ENCODE measurements around the gene ROR1.
"Not testable (repeated sequence)": the region's sequence is repeated elsewhere in the genome, so short reads cannot be mapped to it uniquely, and the experiment has no call there.

Gene ROR1

GRCh38 chr1:64073705-64074104 is 299.9 kb downstream of the ROR1 start:
- no peak for DNase-seq

- DNase-seq = no peak
Measured at GRCh38 chr1:64074767-64075166, 300.9 kb downstream of the ROR1 start.

- no peak for DNase-seq
Measured at GRCh38 chr1:64077281-64077940, 303.6 kb downstream of the ROR1 start.

- DNase-seq = no peak
Measured at GRCh38 chr1:64080941-64081562, 307.2 kb downstream of the ROR1 start.

- no peak for DNase-seq
Measured at GRCh38 chr1:64082459-64082858, 308.6 kb downstream of the ROR1 start.

- no peak for DNase-seq
Measured at GRCh38 chr1:64084451-64084850, 310.6 kb downstream of the ROR1 start.

- no peak for DNase-seq
Measured at GRCh38 chr1:64087768-64088167, 314.0 kb downstream of the ROR1 start.

DNA sequence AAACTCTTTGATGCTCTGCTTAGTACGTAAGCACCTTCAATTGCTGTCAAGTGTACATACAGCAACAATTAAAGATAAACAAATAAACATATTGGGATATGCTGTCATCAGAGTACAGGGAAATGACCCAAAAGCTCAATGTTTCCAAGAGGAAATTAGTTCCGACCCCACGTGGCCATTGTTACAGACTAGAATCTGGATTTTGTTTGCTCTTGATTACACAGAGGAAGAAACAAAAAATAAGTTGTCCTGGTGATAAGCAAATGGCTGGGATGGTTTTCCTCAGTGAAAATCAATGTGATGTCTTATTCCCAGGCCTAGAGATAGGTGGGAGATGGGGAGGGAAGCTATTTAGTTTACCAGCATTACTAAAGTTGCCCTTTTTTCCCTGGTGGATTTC is 316.6 kb downstream of the ROR1 start:
- no peak for DNase-seq

GRCh38 chr1:64092851-64093371 is 319.1 kb downstream of the ROR1 start:
- DNase-seq = no peak

- DNase-seq = no peak
Measured at GRCh38 chr1:64093941-64094340, 320.1 kb downstream of the ROR1 start.

GRCh38 chr1:64095832-64096231 is 322.0 kb downstream of the ROR1 start:
- no peak for DNase-seq

GRCh38 chr1:64097859-64098258 is 324.0 kb downstream of the ROR1 start:
- no peak for DNase-seq

GRCh38 chr1:64098436-64098835 is 324.6 kb downstream of the ROR1 start:
- DNase-seq = no peak

DNA sequence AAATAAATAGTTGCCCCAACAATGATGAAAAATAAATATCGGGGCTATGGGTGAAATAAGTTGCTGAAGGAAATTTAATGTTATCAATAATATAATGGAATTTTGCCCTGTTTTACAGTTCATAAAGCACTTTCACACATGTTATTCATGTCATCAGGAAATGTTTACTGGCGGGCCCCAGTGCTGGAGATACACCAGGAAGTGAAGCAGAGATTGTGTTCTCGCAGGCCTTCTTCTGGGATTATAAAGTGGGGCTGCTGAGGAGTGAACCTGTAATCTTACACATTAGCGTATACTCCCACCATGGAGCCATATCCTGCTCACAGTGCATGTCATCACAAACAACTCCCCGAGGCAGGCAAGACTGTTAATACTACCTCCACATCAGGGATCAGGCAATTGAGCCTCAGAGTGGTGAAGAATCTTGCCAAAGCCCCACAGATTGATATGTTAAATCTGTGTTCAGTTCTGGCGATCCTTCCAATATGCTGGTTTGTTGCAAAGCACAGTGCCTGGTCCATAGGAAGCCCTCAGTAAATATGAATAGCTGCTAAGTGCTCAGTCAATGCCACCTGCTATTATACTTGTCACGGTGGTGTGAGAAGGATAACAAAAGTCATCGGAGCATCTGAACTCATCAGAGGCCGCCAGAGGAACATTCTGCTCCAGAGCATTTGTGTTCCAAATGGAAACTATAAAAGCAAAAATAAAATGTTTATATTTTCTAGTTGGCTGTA is 325.2 kb downstream of the ROR1 start:
- no peak for DNase-seq

DNA sequence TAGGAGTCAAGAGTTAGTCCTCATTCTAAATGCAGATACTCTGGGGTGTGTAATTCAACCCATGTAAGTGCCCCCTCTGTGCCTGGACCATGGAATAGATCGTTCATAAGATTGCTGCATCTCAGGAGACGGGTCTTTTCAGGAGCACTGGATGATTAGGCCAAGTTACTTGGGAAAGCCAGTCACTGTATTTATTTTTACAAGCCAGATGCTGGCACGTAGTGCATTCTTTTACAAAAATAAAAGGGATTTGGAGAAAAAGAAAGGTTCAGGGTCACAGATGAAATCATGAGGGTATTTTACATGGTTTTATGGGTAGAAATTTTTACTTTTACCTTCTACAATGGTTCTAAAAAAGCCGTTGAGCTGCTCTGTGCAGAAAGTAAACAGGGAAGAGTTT is 327.0 kb downstream of the ROR1 start:
- no peak for DNase-seq

GRCh38 chr1:64104585-64104984 is 330.8 kb downstream of the ROR1 start:
- not testable (repeated sequence) for DNase-seq

DNA sequence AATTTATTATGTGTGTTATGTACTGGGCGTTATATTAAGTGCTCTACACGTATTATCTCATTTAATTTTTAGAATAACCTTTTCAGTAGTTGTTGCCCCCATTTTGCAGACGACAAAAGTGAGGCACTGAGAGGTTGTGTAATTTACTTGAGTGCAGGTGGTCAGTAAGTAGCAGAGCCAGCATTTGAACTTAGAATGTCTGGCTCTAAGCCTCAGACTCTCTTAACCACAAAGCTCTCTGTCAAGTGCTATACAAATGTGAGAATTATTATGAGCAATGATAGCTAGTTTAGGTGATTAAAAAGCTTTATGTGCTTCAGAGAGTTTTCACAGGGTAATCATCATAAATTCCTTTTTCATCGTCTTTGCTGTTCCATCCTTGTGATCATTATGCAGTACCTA is 333.3 kb downstream of the ROR1 start:
- DNase-seq = no peak

GRCh38 chr1:64107632-64108031 is 333.8 kb downstream of the ROR1 start:
- DNase-seq = no peak

DNA sequence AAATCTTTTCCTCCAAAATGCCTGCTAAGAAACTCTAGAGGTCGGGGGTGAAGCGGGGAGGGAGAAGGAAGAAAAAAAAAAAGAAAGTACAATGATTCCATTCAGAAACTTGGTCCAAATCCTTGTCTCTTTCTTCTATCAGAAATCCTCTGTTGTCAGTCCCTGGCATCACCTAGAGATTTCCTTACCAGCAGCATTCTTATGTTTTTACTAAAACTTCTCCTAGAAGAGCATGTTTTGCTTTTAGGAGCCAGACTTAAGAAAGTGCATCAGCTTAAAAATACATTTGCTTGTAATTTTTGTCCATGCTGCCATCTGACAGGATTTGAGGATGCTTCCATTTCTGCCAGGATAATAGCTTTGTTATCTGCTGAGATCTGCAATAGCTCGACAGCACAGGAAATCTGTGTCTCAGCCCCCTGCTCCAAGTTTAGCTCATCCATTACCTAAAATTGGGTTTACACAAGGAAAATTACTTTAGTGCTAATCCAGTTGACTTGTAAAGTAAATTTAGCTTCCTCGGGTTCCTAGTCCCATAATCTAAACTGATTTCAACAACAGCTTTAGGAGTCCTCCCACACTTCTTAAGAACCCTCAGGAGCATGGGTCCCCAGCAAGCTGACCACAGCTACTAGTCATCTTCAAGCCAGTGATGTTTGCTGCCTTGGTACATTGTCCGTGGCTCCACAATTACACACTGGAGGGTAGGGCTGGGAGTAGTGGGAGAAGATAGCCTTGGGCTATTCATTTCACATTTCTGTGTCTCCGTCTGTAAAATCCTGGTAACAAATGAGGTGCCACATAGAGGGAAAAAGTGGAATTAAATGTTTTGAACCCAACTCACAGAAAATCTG is 337.3 kb downstream of the ROR1 start:
- no peak for DNase-seq

GRCh38 chr1:64111787-64112186 is 338.0 kb downstream of the ROR1 start:
- DNase-seq = no peak

GRCh38 chr1:64112281-64112680 is 338.5 kb downstream of the ROR1 start:
- no peak for DNase-seq

DNA sequence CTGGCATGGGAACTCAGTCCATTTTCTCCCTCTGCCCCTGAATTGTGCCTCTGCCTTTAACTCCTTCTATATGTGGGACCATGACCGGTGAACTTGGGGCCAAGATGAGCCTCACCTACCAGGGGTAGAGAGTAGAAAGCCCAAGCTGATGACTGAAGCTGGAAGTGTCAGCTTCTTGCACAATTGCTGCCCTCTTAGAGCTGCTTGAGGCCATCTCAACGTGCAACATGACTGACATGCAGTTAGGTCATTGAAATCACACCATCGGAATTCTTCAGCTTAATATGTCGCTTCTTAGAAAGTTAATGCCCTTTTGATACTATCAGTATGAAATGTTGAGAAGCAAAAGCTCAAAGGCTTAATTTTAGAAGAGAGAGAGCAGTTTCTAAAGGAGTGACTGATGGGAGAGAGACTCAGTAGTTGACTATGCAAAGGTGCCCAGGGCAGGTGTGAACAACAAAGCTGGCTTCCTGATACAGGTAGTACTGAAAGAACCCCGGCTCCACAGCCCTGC is 340.3 kb downstream of the ROR1 start:
- no peak for DNase-seq

DNA sequence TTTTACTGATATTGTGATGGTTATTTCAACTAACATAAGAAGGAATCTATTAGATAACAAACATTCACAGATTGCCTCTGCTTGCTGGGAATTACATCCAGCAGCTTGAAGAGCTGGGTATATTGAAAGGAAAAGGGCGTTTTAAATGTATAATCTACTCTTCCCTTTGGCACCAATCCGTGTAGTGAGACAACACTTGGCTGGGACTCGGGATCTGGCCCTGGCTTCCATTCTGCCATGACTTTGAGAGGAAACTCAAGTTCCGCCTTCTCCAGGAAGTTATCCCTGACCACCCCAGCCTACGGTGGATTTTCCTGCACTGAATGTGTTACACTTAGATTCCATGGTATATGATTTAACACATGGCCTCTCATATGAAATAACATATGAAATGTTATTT is 342.7 kb downstream of the ROR1 start:
- DNase-seq = no peak

Data from stimulated activated naive CD4-positive, alpha-beta T cell (primary cell).